HG02981 (cell line): ENCODE measurements around the gene MORN3.
A peak's percentile ranks its signal among the peaks of the same experiment; 100 is the strongest.
"Not testable (repeated sequence)": the region's sequence is repeated elsewhere in the genome, so short reads cannot be mapped to it uniquely, and the experiment has no call there.

Source experiments
- ATAC-seq: cut with Tn5 transposase; IDR thresholded peaks from one replicate; pipeline ENCODE4 v1.9.1; 2021; ENCODE audit warnings: mild to moderate bottlenecking, moderate library complexity; ENCODE audit not compliant: unreplicated experiment

Gene MORN3

GRCh38 chr12:121669521-121669900 lies at the start of gene MORN3:
Gene MORN3, minus strand, starts transcription at chr12:121669654. Its CDS starts 171 bp downstream, at chr12:121669483.
- no peak for ATAC-seq

DNA sequence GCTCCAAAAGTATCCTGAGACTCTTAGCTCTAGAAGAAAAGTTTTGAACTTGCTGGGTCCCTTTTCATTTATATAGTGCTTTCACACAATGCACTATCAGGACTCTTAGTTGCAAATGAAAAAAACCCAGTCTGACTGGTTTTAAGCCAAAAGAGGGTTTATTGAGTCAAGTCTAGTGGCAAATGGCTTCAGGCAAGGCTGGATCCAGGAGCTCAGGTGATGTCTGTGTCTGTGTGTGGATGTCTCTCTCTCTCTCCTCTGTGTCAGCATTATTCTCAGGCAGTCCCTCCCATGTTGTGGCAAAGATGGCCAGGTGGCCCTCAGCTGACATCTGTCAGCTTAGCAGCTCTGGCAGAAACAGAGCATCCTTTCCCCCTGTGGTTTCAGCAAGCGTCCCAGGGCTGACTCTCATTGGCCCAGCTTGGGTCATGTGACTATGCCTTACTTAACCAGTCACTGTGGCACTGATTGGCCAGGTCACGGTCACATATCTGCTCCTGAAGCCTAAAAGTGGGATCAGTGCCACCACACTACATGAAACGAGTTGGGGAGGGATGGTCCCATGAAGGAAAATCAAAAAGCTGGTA lies 49.3 kb upstream of the MORN3 start:
- ATAC-seq, result no peak

GRCh38 chr12:121717041-121717699 lies 47.7 kb upstream of the MORN3 start:
- ATAC-seq, result no peak

GRCh38 chr12:121715862-121716435 lies 46.5 kb upstream of the MORN3 start:
- ATAC-seq, result no peak

DNA sequence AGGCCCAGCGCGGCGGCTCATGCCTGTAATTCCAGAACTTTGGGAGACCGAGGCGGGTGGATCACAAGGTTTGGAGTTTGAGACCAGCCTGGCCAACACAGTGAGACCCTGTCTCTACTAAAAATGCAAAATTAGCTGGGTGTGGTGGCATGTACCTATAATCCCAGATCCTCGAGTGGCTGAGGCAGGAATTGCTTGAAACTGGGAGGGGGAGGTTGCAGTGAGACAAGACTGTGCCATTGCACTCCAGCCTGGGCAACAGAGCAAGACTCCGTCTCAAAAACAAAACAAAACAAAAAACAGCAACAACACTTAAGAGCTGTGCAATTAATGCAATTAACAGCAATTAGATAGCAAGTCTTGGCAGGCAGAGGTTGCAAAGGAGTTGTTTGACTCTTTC lies 45.6 kb upstream of the MORN3 start:
- ATAC-seq, result not testable (repeated sequence)

DNA sequence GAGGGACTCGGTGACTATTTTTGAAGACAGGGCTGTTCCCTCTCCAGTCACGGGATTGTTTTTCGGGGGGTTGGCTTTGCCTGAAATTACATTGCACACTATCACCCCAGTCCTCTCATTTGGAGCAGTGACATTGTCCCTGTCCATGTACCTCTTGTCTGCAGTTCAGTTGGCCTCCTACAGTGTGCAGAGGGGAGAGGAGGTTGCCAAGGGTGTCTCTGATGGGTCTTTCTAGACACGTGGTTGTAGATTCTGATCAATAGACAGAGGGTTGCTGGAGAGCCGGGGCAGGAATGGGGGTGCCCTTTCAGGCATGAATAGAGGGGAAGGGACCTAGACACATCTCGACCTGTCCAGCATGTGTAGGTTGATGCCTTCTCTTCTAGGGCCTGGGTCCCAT lies 44.3 kb upstream of the MORN3 start:
- ATAC-seq, result no peak

DNA sequence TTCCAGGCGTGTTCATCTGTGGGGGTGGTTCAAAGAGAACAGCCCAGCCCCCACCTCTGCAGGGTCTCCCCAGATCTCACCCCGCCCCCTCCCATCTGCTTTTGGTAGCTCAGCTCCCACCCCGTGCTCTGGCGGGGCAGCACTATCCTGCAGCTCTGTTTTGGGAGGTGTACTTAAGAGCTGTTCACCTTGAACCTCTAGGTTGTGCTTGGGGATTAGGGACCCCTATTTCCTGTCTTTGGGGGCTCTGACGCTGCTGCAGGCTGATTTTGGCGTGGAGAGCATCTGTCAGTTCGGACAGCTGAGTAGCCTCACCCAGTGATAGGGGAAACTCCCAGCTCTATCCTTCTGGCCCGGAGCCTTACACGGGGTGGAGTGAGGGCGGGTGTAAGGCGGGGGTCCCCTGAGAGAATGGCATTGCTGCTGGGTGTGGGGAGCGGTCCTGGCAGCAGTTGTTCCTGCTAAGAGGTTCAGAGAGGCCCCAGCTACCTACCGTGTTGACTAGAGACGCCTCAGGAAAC lies 43.9 kb upstream of the MORN3 start:
- ATAC-seq, result no peak

DNA sequence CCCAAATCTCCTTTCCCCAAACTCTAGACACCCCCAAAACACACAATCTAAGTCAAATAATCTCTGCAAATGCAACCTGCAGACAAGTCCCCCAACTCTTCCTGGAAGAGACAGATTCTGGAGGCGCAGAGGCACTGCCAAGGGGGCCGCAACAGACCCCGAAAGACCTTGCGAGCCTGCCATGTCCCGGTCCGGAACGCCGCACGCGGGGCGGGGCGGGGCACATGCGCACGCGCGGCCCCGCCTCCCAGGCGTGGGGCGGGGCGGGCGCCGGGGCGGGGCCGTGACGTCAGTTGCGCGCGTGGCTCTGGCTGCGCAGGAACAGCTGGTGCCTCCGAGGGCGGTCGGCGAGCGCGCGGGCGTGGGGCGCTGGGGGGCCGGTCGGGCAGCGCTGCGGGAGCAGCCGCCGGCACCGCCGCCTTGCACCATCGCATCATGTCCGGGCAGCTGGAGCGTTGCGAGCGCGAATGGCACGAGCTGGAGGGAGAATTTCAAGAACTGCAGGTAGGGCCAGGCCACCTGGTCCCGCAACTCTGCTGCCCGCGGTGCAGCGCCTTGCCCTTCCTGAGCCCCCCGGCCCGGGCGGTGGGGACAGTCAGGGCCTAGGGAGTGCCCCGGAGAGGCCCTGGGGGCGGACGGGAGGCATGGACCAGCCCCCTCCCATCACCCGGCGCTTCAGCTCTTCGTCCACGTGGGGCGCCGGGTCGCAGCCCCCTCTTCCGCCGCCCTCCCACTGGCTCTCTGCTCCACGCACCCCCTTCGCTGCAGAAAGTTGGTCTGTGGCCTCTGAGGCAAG lies 43.2 kb upstream of the MORN3 start, which contains the start of gene TMEM120B:
TSS of gene TMEM120B (plus strand) at position 292 of the 796 bp plus-strand sequence. CDS start at position 436, 144 bp downstream.
- ATAC-seq, result peak; percentile 78

GRCh38 chr12:121712190-121712460 lies 42.7 kb upstream of the MORN3 start:
- ATAC-seq, result peak; percentile 23

- ATAC-seq, result no peak
Measured at GRCh38 chr12:121711361-121712189, 42.1 kb upstream of the MORN3 start.

DNA sequence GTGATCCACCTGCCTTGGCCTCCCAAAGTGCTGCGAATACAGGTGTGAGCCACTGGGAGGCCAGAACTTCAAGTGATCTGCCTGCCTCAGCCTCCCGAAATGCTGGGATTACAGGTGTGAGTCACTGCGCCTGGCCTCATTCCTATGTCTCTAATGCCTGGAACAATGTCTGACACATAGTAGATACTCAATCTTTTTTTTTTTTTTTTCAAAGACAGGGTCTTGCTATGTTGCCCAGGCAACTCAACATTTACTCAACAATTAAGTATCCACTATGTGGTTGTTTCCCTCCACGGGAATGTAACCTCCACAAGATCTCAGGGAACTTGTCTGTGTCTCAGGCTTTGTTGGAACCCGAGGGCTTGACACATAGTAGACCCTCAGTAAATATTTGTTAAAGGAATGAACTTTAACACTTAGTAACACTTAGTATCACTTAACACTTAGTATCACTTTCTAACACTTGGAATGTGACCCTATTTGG lies 40.1 kb upstream of the MORN3 start:
- no peak for ATAC-seq

- not testable (repeated sequence) for ATAC-seq
Measured at GRCh38 chr12:121709064-121709424, 39.6 kb upstream of the MORN3 start.

- ATAC-seq, result no peak
Measured at GRCh38 chr12:121708313-121709063, 39.0 kb upstream of the MORN3 start.

GRCh38 chr12:121705514-121705913 lies 36.1 kb upstream of the MORN3 start:
- ATAC-seq, result no peak

DNA sequence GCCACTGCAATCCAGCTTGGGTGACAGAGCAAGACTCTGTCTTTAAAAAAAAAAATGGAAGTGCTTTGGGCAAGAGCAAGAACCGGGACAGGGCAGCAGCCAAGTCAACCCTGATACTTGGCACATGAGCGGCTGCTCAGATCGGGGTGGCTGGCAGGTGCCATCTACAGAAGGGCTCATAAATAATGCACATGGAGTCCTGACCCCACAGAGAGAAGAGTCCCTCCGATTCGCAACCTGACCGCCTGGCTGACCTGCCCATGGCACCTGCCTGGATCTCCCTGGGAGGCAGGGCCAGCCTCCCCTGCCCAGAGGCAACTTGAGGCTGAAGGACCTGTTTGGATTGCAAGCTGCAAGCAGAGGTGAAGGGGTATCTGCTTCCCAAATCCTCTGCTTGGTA lies 33.5 kb upstream of the MORN3 start:
- ATAC-seq, result no peak

- ATAC-seq, result no peak
Measured at GRCh38 chr12:121701667-121702277, 32.3 kb upstream of the MORN3 start.

GRCh38 chr12:121697861-121698260 lies 28.4 kb upstream of the MORN3 start:
- not testable (repeated sequence) for ATAC-seq

DNA sequence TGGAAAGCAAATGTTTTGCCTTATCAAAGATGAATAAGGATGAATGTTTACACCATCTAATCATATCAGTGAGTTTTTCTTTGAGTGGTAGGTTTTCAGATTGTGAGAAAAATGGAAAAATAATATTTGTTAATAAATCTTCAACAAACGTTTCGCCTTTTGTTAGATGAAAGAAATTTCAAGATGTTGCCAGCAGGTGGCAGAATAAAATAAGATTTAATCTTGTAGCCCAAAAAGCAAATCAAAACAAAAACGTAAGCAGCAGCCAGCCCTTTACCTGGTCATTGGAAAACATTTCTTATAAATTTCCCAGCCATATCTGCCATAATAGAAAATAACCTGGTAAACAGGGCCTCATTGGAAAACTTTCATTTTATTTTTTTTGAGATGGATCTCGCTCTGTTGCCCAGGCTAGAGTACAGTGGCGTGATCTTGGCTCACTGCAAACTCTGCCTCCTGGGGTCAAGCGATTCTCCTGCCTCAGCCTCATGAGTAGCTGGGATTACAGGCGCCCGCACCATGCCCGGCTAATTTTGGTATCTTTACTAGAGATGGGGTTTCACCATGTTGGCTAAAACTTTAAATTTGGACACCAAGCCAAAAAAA lies 27.7 kb upstream of the MORN3 start:
- no peak for ATAC-seq

- ATAC-seq, result no peak
Measured at GRCh38 chr12:121693155-121693687, 23.8 kb upstream of the MORN3 start.
